Muscle layer of duodenum (tissue), 2 donors: ENCODE measurements around the gene C1QL2.

Experiments used
- H3K27ac ChIP-seq: one replicate; pipeline ENCODE4 v1.7.0; 2013; ENCODE audit warnings: mild to moderate bottlenecking, low read length
- H3K27me3 ChIP-seq: one replicate; pipeline ENCODE4 v1.7.0; 2013; ENCODE audit warnings: low read depth, mild to moderate bottlenecking, control low read depth, low read length
- H3K36me3 ChIP-seq, 2 donors: one replicate each; pipeline ENCODE4 v1.7.0; 2013; ENCODE audit warnings: low read length in 2 of 2, control low read depth in 1 of 2, mild to moderate bottlenecking in 1 of 2; ENCODE audit not compliant: insufficient read depth in 2 of 2, control insufficient read depth in 1 of 2
- H3K4me1 ChIP-seq, 2 donors: one replicate each; pipeline ENCODE4 v1.7.0; 2013; ENCODE audit warnings: low read length in 2 of 2, mild to moderate bottlenecking in 2 of 2, control low read depth in 1 of 2, moderate library complexity in 1 of 2; ENCODE audit not compliant: insufficient read depth in 2 of 2, control insufficient read depth in 1 of 2
- H3K4me3 ChIP-seq, 2 donors: one replicate each; pipeline ENCODE4 v1.7.0; 2013; ENCODE audit warnings: low read length in 2 of 2, low read depth in 1 of 2, mild to moderate bottlenecking in 1 of 2
- H3K9me3 ChIP-seq, 2 donors: one replicate each; pipeline ENCODE4 v1.7.0; 2013; ENCODE audit warnings: low read length in 2 of 2, control low read depth in 1 of 2, mild to moderate bottlenecking in 1 of 2; ENCODE audit not compliant: control insufficient read depth in 1 of 2
- donor health status: healthy.

The C1QL2 gene

DNA sequence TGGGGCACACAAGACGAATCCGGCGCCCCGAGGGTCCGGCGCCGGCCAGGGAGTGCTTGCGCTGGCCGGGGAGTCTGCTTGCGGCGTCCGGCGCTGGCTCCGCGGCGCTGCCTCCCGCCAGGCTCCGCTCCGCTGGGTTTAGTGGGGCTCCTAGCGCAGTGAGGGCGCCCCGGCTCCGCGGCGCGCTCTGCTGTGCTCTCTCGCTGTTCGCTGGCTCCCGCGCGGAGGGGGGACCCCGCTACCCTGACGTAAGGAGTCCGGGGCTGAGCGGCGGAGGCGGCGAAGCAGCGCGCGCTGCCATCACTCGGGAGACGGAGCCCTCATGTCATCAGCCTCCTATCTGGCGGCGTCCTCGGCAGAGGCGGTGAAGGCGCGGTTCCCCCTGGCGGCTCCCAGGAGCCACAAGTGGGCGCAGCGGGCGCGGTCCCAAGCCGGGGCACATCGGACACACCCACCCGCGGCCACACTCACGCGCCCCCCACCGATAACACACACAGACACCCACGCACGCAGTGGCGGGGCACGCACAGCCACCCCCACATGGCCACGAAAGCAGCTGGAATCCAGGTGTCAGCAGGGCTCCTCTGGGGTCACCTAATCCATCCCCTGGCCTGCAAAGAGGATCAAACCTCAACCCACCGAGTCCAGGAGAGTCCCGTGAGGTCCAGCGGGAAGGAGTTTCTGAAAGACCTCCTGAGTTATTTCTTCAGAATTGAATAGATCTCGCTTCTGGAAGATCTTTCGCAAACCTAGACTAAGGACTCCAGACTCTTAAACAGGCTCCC is at the start of gene C1QL2:
TSS of gene C1QL2 (minus strand) at position 189 of the 785 bp plus-strand sequence. CDS start 482 bp downstream, outside the sequence.
- H3K27ac ChIP-seq = no peak within 1 kb of the TSS
- peaks cover 22% of the 10 kb centered on the region for H3K27me3 ChIP-seq
- peak within 1 kb of the TSS in 1 of 2 donors; percentile 32 for H3K4me3 ChIP-seq
- H3K36me3 ChIP-seq = no peaks in the 10 kb centered on the region
- H3K4me1 ChIP-seq = peaks cover 0 to 20% of the 10 kb centered on the region in 2 donors
- no peaks in the 10 kb centered on the region for H3K9me3 ChIP-seq

DNA sequence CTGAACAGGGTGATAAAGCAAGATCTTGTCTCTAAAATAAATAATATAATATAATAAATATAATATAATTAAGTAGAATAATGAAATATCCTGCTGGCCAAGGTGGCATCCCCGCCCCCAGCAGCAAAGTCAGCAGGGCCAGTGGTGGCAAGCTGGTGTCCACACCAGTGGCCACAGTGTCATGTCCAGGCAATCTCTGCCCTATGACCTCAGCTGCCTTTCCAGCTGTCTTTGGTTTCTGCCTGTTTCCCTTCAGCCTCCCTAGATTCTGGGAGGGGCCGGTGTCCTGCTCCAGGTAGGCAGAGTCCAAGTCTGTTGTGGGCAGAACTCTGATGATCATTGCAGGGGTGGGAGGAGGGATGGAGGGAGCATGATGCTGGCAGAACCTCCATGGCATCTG is 48.9 kb upstream of the C1QL2 start:
- no peak overlapping the region for H3K27ac ChIP-seq
- no peaks in the 10 kb centered on the region for H3K4me1 ChIP-seq
- H3K9me3 ChIP-seq = no peaks in the 10 kb centered on the region
- no peaks in the 10 kb centered on the region for H3K36me3 ChIP-seq
- H3K27me3 ChIP-seq = no peaks in the 10 kb centered on the region
- no peak overlapping the region for H3K4me3 ChIP-seq

DNA sequence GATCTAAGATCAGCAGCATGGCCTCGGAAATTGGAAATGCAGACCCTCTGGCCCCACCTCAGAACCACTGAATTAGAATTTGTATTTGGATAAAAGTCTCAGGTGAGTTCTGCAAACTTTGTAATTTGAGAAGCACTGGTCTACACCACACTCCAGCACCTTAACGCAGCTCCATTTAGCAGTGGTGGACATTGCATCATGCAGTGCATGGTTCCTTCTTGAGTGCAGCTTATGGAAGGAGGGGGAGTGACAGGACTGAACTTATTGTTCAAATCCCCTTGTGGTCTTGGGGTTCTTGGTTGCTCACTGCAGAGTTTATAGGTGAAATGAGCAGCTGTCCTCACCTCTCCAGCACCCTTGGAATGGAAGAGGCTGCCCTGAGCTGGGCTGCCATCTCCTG is 47.6 kb upstream of the C1QL2 start:
- Histone ChIP-seq H3K27ac (no peak overlapping the region), H3K4me3 (no peak overlapping the region), H3K27me3 (no peaks in the 10 kb centered on the region), H3K4me1 (no peaks in the 10 kb centered on the region), H3K36me3 (no peaks in the 10 kb centered on the region), H3K9me3 (no peaks in the 10 kb centered on the region)

- Histone ChIP-seq H3K4me1 (no peaks in the 10 kb centered on the region), H3K9me3 (no peaks in the 10 kb centered on the region), H3K4me3 (no peak overlapping the region), H3K36me3 (no peaks in the 10 kb centered on the region), H3K27me3 (no peaks in the 10 kb centered on the region), H3K27ac (no peak overlapping the region)
Measured at GRCh38 chr2:119205001-119205706, 46.6 kb upstream of the C1QL2 start.

- no peaks in the 10 kb centered on the region for H3K36me3 ChIP-seq
- H3K27ac ChIP-seq = no peak overlapping the region
- no peaks in the 10 kb centered on the region for H3K4me1 ChIP-seq
- no peaks in the 10 kb centered on the region for H3K9me3 ChIP-seq
- no peak overlapping the region for H3K4me3 ChIP-seq
- no peaks in the 10 kb centered on the region for H3K27me3 ChIP-seq
Measured at GRCh38 chr2:119204525-119204924, 46.0 kb upstream of the C1QL2 start.

DNA sequence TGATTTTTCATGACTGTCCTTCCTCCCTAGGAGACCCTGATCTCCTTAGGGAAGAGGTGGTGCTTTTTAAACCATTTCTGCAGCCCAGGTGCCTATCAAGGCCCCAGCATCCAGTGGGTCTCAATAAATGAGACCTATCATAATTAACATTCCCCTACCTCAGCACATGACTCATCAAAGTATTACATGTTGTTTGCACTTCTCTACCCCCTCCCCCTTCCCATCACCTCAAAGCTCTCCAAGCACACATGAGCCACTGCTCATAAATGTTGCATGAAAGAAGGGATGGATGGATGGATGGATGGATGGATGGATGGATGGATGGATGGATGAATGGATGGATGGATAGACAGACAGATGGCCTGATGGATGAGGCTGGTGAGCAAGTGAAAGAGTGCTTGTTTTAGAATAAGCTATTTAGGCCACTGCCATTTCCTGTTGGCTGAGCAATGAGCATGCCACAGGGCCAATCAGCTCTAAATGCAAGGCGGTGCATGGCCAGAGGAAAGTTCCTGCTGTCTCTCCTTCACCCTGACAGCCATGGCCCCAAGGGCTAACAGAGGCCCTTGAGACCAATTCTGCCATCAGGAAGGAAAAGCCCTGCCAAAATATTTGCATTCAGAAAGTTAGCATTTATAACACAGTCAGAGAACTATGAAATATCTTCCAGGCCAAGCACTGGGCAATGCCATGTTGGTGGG is 44.2 kb upstream of the C1QL2 start:
- H3K27ac ChIP-seq = no peak overlapping the region
- no peak overlapping the region for H3K4me3 ChIP-seq
- no peaks in the 10 kb centered on the region for H3K36me3 ChIP-seq
- no peaks in the 10 kb centered on the region for H3K4me1 ChIP-seq
- no peaks in the 10 kb centered on the region for H3K9me3 ChIP-seq
- no peaks in the 10 kb centered on the region for H3K27me3 ChIP-seq

GRCh38 chr2:119201815-119202214 is 43.3 kb upstream of the C1QL2 start:
- Histone ChIP-seq H3K27ac (no peak overlapping the region), H3K36me3 (no peaks in the 10 kb centered on the region), H3K4me1 (no peaks in the 10 kb centered on the region), H3K4me3 (no peak overlapping the region), H3K27me3 (no peaks in the 10 kb centered on the region), H3K9me3 (no peaks in the 10 kb centered on the region)

- Histone ChIP-seq H3K4me1 (no peaks in the 10 kb centered on the region), H3K36me3 (no peaks in the 10 kb centered on the region), H3K4me3 (no peak overlapping the region), H3K27ac (no peak overlapping the region), H3K9me3 (no peaks in the 10 kb centered on the region), H3K27me3 (no peaks in the 10 kb centered on the region)
Measured at GRCh38 chr2:119198240-119198840, 39.8 kb upstream of the C1QL2 start.

- Histone ChIP-seq H3K4me1 (no peaks in the 10 kb centered on the region), H3K4me3 (no peak overlapping the region), H3K27me3 (no peaks in the 10 kb centered on the region), H3K36me3 (no peaks in the 10 kb centered on the region), H3K9me3 (no peaks in the 10 kb centered on the region), H3K27ac (no peak overlapping the region)
Measured at GRCh38 chr2:119197529-119198239, 39.1 kb upstream of the C1QL2 start.

- H3K27ac ChIP-seq = no peak overlapping the region
- no peaks in the 10 kb centered on the region for H3K9me3 ChIP-seq
- no peaks in the 10 kb centered on the region for H3K27me3 ChIP-seq
- H3K4me1 ChIP-seq = no peaks in the 10 kb centered on the region
- H3K36me3 ChIP-seq = no peaks in the 10 kb centered on the region
- H3K4me3 ChIP-seq = no peak overlapping the region
Measured at GRCh38 chr2:119197126-119197405, 38.5 kb upstream of the C1QL2 start.
